Jurkat, Clone E6-1 (cell line): ENCODE results near the gene CAPN8.

Experiments used
- DNase-seq: peaks from one replicate; pipeline ENCODE4 v3.0.0-alpha.2; 2011; ENCODE audit warnings: low read depth, low spot score
- H3K4me3 ChIP-seq: 2 replicates; pipeline ENCODE4 v1.5.1; 2011; ENCODE audit warnings: mild to moderate bottlenecking, low read length, control low read depth, moderate library complexity

The CAPN8 gene

GRCh38 chr1:223629126-223629457 lies 36.4 kb downstream of the CAPN8 start:
- H3K4me3 ChIP-seq = no peak overlapping the region
- DNase-seq = no peak

GRCh38 chr1:223628233-223629125 lies 37.0 kb downstream of the CAPN8 start:
- DNase-seq = no peak
- H3K4me3 ChIP-seq = no peak overlapping the region

- H3K4me3 ChIP-seq = no peak overlapping the region
- no peak for DNase-seq
Observed at GRCh38 chr1:223622132-223622842, 43.2 kb downstream of the CAPN8 start.

GRCh38 chr1:223621312-223621734 lies 44.2 kb downstream of the CAPN8 start:
- no peak for DNase-seq
- no peak overlapping the region for H3K4me3 ChIP-seq

GRCh38 chr1:223620297-223620897 lies 45.1 kb downstream of the CAPN8 start:
- H3K4me3 ChIP-seq = no peak overlapping the region
- DNase-seq = no peak

- H3K4me3 ChIP-seq = no peak overlapping the region
- no peak for DNase-seq
Observed at GRCh38 chr1:223618680-223619079, 46.8 kb downstream of the CAPN8 start.

GRCh38 chr1:223617323-223618070 lies 48.0 kb downstream of the CAPN8 start:
- no peak overlapping the region for H3K4me3 ChIP-seq
- DNase-seq = no peak

GRCh38 chr1:223616586-223616985 lies 48.9 kb downstream of the CAPN8 start:
- DNase-seq = no peak

GRCh38 chr1:223611936-223612335 lies 53.6 kb downstream of the CAPN8 start:
- H3K4me3 ChIP-seq = no peak overlapping the region
- no peak for DNase-seq

More at GRCh38 chr1:223616586-223616985, 48.9 kb downstream of the CAPN8 start:
- no peak overlapping the region for H3K4me3 ChIP-seq

GRCh38 chr1:223609977-223610376 lies 55.5 kb downstream of the CAPN8 start:
- no peak overlapping the region for H3K4me3 ChIP-seq
- DNase-seq = no peak

GRCh38 chr1:223609066-223609465 lies 56.4 kb downstream of the CAPN8 start:
- DNase-seq = no peak
- no peak overlapping the region for H3K4me3 ChIP-seq

GRCh38 chr1:223558512-223558911 lies 107.0 kb downstream of the CAPN8 start:
- H3K4me3 ChIP-seq = no peak overlapping the region
- no peak for DNase-seq

GRCh38 chr1:223557130-223557475 lies 108.4 kb downstream of the CAPN8 start:
- no peak for DNase-seq
- no peak overlapping the region for H3K4me3 ChIP-seq

- no peak overlapping the region for H3K4me3 ChIP-seq
- no peak for DNase-seq
Observed at GRCh38 chr1:223556414-223557129, 108.9 kb downstream of the CAPN8 start.

- H3K4me3 ChIP-seq = no peak overlapping the region
- DNase-seq = no peak
Observed at GRCh38 chr1:223553957-223554356, 111.5 kb downstream of the CAPN8 start.

- H3K4me3 ChIP-seq = no peak overlapping the region
- no peak for DNase-seq
Observed at GRCh38 chr1:223551610-223552009, 113.9 kb downstream of the CAPN8 start.

GRCh38 chr1:223549740-223550139 lies 115.8 kb downstream of the CAPN8 start:
- DNase-seq = no peak

GRCh38 chr1:223547316-223548114 lies 118.0 kb downstream of the CAPN8 start:
- no peak for DNase-seq
- no peak overlapping the region for H3K4me3 ChIP-seq

More at GRCh38 chr1:223549740-223550139, 115.8 kb downstream of the CAPN8 start:
- no peak overlapping the region for H3K4me3 ChIP-seq
